ENCODE results near the gene NADSYN1.

The NADSYN1 gene

DNA sequence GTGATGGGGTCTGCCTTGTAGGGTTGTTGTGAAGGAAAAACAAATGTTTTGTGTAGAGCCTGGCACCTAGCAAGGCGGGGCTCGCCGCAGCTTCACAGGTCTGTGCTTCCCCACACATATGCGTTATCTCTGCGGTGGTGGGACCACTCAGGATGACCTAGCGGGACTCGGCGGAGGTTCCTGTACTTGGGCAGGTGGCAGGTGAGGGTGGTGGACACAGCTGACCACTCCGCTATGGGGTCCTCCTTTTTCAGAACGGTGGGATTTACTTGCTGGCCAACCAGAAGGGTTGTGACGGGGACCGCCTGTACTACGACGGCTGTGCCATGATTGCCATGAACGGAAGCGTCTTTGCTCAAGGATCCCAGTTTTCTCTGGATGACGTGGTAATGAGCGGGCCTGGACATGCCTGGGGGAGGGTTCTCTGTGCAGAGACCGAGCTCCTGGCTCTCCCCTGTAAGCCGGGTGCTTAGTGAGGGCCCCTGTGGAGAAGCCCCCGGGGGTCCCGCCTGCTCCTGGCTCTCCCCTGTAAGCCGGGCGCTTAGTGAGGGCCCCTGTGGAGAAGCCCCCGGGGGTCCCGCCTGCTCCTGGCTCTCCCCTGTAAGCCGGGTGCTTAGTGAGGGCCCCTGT, 21.3 kb downstream of the NADSYN1 start:
- no peak for DNase-seq (ENCODE audit: low read depth, low spot score)

DNA sequence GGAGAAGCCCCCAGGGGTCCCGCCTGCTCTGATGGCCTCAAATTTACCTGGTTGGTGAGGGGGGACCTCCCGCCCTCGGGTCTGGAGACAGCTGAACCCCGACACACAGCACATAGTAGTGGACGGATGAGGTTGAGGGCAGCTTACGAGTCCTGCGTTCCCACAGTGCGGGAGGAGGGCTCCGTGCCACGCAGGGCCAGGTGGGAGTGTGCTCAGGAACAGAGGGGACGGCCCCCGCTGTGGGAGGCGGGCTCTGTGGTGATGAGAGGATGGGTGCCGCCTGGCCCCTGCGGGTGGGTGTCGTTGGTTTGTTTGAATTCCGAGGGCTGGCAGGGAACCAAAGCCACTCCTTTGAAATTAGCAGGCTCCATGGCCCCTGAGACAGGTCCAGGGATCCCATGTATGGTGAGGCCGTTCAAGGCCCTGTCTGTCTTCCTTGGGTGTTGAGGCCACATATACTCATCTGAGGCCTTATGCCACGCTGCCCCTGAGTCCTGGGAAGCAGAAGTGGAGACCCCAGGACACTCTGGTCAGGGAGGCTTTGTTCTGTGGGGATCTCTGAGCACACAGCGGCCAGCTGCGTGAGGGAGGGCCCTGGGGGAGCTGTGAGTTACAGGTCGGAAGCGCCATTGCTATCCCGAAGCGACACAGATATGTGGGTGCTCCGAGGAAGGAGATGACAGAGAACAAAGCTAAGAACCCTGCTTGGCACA, 21.9 kb downstream of the NADSYN1 start:
- DNase-seq (ENCODE audit: low read depth, low spot score) = no peak

DNA sequence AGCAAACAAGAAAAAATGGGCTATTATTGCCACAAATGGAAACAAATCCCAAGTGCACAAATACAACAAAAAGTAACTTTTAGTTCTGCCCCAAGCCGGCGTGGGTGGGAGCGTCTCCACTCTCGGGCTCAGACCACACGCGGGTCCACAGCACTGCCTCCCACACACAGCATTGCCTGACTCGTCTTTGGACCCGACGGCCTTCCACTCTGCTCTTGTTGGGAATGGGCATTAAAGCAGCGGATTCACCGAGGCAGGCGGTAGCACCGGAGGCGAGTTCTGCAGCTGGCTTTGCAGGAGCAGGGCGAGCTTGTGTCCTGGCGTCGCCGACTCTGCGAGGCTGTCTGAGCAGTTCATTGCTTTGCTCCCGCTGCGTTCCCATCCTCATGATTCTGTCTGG, 23.0 kb downstream of the NADSYN1 start:
- DNase-seq (ENCODE audit: low read depth, low spot score) = no peak

DNA sequence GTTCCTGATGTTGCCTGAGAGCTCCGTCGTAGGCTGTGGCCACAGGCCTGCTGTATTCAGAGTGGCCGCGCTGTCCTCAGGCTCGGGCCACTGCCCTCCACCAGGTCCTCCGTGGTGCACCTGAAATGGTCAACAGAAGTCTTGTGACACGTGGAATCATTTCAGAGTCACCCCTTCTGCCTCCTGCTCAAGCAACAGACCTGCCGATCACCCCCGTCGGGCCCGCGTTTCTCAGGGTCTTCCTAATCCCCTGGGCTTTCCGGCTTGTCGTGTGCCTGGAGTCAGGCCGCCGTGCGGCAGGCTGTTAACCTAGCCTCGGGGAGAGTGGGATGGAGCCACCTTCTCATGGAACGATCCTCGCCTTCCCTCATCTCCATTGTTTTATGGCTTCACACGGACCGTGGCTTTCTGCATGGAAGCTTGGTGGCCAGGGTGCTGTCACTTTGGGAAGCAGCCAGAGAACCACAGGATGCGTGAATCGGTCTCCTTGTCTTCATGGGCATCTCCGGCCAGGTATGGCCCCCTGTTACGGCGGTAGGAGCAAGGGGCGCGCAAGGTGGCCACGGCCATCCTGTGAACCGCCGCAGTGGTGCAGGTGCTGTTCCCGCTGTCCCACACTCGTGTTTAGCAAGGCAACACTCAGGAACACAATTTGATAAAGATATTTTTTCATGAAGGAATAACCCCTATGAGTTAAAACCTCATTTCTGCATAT, 24.1 kb downstream of the NADSYN1 start:
- no peak for DNase-seq (ENCODE audit: low read depth, low spot score)

DNA sequence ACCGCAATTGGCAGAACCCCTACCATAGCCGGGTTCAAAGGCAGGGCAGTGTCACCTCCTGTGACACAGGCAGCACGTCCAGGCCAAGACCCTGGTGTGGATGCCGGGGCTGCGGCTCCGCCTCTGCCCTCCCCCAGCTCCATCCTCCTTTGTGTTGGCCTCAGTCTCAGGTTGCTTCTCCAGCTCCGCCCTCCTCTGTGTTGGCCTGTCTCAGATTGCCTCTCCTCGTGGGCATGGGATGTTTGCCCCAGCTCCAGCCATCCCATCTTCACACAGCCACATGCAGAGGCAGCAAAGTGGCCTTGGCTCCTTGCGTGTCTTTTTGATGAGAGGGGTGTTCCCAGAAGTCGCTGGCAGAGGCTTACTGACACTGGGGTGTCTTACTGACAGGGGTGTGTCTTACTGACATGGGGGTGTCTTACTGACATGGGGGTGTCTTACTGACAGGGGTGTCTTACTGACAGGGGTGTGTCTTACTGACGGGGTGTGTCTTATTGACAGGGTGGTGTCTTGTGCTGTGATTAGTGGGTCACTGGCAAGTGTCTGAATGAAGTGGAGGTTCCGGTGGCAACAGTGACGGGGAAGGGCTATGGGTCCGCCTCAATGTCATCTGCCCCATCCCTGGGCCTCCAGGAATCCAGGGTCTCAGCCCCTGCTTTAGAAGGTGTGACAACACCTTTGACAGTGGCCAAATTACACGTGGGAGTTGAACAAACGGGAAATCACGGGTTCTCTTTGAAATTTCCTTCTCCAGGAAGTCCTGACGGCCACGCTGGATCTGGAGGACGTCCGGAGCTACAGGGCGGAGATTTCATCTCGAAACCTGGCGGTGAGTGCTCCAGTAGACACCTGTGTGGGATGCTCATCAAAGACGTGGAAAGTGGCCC, 24.9 kb downstream of the NADSYN1 start:
- peak; percentile 71 for DNase-seq (ENCODE audit: low read depth, low spot score)

DNA sequence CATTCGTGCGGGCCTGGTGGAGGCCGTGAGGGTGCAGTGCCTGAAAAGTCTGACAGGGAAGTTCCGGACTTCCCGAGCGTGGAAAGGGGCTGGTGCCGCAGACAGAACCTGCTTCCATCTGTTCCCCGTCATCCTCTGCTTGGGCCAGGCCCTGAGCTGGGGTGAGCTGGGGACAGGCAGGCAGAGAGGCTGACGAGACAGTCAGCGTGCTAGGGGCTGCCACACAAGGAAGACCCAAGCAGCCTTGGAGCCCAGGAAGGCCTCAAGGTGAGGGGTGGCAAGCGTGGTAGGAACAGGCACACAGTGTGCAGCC, 25.5 kb downstream of the NADSYN1 start:
- no peak for DNase-seq (ENCODE audit: low read depth, low spot score)

DNA sequence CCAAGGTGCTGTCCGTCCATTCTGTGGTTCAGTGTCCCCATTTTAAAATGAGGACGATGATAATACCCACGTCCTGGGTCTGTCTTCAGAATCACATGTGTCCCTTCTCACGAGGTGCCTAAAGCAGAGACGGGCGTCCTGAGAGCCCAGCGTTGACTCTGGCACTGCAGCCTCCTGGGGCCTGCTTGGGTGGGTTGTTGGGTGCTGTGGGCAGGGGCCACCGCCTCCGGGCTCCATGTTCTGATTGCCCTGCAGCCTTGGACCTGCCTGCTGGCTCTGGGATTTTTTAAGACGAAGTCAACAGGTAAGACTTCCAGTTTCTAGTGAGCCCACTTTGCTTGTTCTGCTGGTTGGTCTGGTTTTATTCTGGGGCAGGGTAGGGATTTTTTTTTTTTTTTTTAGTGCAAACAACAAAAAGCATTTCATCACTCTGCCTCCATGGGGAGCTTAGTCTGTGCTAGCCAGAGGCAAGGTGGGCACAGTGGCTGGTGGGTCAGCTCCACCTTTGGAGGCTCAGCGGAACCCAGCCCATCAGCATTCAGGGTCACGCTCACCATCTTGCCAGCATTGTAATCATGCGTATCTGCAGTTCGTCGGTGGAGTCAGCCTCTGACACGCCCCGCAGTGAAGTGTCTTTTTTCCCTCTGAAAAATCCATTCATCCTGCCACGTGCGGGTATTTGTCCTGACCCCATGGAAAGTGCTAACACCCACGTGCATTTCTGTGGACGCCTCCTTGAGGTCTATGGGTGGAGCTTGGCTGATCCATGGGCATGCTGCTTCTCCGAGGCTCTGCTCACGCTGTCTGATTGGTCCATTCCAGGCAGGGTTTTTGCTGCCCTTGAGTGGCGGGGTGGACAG, 28.3 kb downstream of the NADSYN1 start:
- peak; percentile 62 for DNase-seq (ENCODE audit: low read depth, low spot score)

DNA sequence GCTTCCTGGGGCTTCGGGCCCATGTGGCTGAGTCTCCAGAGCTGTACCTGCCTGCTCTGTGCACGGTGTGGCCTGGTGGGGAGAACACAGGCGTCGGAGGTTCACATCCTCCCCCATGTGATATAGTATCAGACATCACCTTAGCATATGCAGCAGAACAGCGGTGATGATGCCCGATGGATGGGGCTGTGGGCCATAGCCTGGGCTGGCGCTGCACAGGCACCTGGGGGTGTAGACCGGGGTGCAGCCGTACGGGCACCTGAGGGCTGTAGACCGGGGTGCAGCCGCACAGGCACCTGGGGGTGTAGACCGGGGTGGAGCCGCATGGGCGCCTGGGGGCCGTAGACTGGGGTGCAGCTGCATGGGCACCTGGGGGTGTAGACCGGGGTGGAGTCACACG, 29.2 kb downstream of the NADSYN1 start:
- DNase-seq (ENCODE audit: low read depth, low spot score) = no peak

DNA sequence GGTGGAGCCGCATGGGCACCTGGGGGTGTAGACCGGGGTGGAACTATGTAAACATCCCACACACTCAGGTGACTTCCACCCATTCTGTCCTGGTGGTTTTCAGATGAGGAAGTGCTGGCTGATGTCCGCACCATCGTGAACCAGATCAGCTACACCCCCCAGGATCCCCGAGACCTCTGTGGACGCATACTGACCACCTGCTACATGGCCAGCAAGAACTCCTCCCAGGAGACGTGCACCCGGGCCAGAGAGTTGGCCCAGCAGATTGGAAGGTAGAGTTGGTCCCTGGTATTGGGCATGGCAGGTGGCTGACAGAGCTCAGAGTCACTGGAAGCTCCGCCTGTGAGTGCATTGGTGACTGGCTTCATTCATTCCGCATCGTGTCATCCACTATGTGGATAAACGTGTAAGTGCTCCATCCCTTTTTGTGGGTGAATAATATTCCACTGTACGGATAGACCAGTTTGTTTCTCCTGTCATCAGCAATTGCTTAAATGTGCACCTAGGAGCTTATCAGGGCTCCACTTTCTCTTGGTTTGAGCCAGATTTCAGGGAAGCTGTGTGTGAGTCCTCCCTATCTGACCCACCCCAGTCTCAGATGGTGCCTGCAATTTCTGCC, 29.9 kb downstream of the NADSYN1 start:
- DNase-seq (ENCODE audit: low read depth, low spot score) = no peak

DNA sequence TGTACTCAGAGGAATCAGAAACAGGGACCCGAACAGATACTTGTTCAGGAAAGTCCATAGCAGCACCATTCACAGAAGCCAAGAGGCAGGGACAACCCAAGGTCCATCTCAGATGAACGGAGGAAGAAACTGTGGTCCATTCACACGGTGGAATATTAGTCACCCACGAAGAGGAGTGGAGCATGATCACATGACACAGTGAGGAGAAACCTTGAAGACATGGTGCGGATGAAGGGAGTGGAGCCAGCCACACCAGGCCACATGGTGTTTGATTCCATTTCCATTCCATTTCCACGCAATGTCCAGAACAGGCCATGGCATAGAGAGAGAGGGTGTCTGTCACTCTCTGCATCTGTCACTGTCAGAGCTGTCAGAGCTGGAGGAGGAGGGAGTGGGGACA, 30.7 kb downstream of the NADSYN1 start:
- no peak for DNase-seq (ENCODE audit: low read depth, low spot score)

DNA sequence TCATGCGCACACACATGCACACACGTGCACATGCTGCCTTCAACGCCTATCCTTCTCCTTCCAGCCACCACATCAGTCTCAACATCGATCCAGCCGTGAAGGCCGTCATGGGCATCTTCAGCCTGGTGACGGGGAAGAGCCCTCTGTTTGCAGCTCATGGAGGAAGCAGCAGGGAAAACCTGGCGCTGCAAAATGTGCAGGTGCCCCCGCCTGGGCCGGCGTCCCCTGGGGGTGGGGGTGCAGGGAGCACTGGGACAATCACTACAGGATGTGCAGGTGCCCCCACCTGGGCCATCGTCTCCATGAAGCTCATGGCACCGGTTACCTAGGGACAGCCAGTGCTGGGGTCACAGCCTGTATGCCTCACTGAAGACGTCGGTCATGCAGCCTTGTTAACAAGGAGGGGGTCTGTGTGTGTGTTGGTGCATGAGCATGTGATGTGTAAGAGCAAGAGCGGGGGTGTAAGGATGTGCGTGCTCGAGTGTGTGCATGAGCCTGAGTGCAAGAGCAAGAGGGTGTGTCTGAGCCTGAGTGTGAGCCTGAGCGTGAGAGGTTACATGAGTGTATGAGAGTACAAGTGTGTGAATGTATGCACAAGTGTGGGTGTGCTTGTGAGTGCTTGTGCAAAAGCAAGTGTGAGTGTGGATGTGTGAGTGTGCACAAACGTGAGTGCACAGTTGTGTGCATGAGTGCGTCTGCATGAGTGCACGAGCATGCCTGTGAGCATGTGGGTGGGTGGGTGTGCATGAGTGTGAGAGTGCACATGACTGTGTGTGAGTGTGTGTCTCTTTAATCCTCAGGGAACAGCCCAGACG, 31.5 kb downstream of the NADSYN1 start:
- DNase-seq (ENCODE audit: low read depth, low spot score) = no peak

DNA sequence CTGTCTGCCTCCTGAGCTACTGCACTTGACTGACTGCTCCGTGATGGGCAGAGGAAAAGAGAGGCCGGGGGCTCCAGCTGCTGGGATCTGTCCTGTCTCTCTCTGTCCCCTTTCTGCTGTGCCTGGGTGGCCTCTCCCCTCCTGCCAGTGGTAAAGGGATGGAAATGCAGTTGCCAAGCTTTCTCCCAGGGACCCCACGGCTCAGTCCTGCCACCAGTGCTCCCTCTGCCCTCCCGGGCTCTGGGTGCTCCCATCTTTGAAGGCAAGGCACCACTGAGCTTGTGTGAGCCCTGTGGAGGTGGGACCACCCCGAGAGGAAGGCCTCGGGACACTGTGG, 32.0 kb downstream of the NADSYN1 start:
- no peak for DNase-seq (ENCODE audit: low read depth, low spot score)

DNA sequence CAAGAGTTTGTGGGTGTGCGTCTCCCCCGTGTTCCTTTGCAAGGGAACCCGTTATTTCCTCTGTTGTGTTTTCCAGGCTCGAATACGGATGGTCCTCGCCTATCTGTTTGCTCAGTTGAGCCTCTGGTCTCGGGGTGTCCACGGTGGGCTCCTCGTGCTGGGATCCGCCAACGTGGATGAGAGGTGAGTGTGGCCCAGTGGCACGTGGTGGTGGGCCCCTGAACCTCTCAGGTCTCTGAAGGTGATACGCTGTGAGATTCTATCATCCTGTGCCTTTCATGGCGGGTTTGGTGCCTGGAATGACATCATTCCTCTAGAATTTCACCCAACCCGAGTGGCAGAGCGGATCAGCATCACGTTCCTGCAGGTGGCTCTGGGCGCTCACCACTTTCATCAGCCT, 32.5 kb downstream of the NADSYN1 start:
- DNase-seq (ENCODE audit: low read depth, low spot score) = no peak

DNA sequence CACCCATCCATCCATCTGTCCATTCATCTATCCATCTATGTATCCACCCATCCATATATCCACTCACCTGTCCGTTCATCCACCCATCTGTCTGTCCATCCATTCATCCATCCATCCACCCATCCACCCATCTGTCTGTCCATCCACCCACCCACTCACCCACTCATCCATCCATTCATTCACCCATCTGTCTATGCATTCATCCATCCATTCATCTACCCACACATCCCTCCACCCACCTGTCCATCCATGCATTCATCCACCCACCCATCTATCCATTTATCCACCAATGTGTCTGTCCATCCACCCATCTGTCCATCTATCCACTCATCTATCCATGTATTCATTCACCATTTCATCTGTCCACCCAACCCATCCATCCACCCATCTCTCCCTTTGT, 33.3 kb downstream of the NADSYN1 start:
- DNase-seq (ENCODE audit: low read depth, low spot score) = no peak

DNA sequence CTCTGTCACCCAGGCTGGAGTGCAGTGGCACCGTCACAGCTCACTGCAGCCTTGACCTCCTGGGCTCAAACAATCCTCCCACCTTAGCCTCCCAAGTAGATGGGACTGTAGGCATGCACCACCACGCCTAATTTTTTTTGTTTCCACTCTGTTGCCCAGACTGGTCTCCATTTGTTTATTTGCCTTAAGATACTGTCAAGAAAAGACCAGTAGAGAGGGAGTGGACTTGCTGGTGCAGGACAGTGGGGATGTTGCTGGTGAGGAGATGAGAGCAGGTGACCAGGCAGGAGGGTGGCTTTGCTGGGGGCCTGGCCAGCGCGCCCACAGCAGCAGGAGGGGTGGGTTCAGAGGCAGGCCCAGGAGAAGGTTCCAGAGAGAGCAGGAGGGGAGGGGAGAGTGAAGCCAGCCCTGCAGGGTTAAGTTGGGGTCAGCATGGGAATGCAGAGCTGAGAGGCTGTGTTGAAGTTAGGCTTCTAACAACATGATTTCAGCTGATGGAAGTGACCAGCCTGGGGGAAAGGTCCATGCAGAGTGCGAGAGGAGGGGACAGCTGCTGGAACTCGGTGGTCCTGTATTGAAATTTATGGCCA, 35.8 kb downstream of the NADSYN1 start:
- DNase-seq (ENCODE audit: low read depth, low spot score) = no peak

DNA sequence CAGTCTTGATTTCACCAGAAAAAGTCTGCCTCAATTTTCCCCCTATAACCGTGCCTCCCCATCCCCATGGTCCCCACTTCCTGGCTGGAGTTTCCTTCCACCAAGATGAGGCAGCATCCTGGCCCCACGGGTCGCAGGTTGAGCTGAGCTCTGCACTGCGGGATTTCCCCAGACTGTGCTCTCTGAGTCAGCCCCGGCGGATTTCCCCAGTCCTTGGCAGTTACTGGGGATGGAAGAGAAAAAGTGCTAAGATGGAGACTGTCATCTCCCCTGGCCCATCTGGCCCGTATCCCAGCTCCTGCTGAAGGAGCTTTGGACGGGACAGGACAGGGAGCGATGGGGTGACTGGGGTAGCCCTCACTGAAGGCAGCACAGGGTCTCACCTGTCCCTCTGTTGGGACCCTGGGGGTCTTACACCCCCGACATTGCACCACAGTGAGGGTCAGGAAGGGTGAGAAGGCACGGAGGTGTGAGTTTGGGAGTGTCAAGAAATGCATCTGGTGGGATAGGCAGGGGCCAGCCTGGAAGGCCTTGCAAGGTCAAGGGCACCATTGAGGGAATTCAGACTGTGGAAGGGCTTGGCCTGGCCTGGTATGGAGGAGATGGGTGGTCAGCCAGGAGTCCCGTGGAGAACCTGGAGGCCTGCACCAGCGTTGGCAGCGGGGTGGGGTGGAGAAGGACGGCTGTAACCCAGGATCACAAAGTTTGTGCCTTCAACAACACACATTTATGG, 36.5 kb downstream of the NADSYN1 start:
- no peak for DNase-seq (ENCODE audit: low read depth, low spot score)

DNA sequence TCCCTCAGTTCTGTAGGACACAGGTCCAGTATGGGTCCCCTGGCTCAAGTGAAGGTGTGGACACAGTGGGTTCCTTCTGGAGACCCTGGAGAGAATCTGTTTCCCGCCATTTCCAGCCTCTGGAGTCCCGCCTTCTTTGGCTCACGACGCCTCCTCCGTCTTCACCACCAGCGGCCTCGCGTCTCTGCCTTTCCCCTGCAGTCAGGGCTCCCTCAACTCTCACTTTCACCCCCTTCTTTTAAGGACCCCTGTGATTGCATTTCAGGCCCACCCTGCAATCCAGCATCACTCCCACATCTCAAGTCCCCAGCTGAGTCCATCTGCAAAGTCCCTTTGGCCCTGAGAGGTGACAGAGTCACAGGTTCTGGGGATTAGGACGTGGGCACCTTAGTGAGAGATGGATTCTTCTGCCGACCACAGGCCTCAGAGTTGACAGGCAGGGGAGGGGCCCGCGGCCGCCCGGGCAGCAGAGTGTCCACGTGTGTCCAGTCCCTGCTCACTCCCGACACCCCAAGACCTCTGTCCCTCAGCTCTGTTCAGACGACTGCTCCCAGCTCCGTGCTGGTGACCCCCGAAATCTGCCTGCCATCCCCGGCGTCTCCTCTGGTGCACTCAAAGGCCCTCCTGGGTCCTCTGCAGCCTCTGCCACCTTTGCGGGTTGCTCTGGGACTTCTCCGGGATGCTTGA, 37.2 kb downstream of the NADSYN1 start:
- DNase-seq (ENCODE audit: low read depth, low spot score) = no peak

DNA sequence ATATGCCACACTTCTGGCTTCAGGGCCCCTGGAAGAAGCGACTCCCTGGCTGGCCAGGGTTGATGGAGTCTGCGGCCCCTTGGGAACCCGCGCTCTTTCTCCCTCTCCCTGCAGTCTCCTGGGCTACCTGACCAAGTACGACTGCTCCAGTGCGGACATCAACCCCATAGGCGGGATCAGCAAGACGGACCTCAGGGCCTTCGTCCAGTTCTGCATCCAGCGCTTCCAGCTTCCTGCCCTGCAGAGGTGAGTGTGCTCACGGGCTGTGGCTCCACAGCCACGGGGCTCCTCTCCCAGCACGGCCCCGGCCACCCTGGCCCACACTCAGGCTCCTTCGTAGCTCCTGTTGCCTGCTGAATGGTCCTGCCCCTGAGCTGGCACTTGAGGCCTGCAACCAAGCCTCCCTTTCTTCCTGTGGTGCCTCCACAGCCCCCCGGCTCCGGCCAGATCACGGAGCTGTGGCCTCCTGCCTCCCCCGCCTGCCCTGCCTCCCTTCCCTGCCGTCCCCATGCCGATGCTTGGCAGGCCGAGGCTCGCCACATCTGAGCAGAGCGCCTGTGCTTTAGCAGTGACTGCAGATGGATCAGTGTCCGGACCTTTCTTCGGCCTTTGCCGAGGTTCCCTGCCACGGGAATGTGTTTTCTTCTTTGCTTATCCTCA, 37.9 kb downstream of the NADSYN1 start:
- no peak for DNase-seq (ENCODE audit: low read depth, low spot score)
